Upper lobe of right lung (tissue), 1 donor: ENCODE results near the gene DKK3. TPM values are rescaled to one million over a fixed set of nuclear protein-coding genes. Genes with fewer than 3 reads are reported as not detected.
A peak's percentile ranks its signal among the peaks of the same experiment; 100 is the strongest.

Experiments
- ATAC-seq: fragments of 200-7000 bp; cut with Tn5 transposase; one replicate; pipeline ENCODE4 v1.9.1; 2020; ENCODE audit warnings: mild to moderate bottlenecking, moderate library complexity
- DNase-seq: peaks from one replicate; pipeline ENCODE4 v3.0.0-alpha.2; 2020
- H3K27ac ChIP-seq: fragments of 200-600 bp; one replicate; pipeline ENCODE4 v1.8.0; 2022
- H3K27me3 ChIP-seq: fragments of 200-600 bp; one replicate; pipeline ENCODE4 v1.8.0; 2022; ENCODE audit warnings: mild to moderate bottlenecking
- H3K36me3 ChIP-seq: fragments of 200-600 bp; one replicate; pipeline ENCODE4 v1.8.0; 2022
- H3K4me1 ChIP-seq: fragments of 200-600 bp; one replicate; pipeline ENCODE4 v1.8.0; 2022
- H3K4me3 ChIP-seq: fragments of 200-600 bp; one replicate; pipeline ENCODE4 v1.8.0; 2022; ENCODE audit warnings: mild to moderate bottlenecking
- H3K9me3 ChIP-seq: fragments of 200-600 bp; one replicate; pipeline ENCODE4 v1.8.0; 2022
- CTCF ChIP-seq: fragments of 200-600 bp; IDR thresholded peaks from one replicate; pipeline ENCODE4 v1.8.0; 2022; ENCODE audit warnings: antibody characterized with exemption
- intact Hi-C: fragments of 100-400 bp; cut with DNase I; formaldehyde crosslinking; loops from one replicate; pipeline ENCODE4 v1.11.0; 2022
- total RNA-seq: library from RNA; stranded (reverse); fragmentation: NEBNext Ultra II Directional; extraction: Animal tissue kit (Norgen Biotek cat#: 25700); gene quantifications from one replicate; pipeline ENCODE4 v1.2.1, GENCODE V29; 2021
- donor health status: DM: no; HTN: yes; CAD: no; lungs with severe emphysema.

Gene DKK3
- total RNA-seq, 1 donor from 2014 or later: 217 TPM

DNA sequence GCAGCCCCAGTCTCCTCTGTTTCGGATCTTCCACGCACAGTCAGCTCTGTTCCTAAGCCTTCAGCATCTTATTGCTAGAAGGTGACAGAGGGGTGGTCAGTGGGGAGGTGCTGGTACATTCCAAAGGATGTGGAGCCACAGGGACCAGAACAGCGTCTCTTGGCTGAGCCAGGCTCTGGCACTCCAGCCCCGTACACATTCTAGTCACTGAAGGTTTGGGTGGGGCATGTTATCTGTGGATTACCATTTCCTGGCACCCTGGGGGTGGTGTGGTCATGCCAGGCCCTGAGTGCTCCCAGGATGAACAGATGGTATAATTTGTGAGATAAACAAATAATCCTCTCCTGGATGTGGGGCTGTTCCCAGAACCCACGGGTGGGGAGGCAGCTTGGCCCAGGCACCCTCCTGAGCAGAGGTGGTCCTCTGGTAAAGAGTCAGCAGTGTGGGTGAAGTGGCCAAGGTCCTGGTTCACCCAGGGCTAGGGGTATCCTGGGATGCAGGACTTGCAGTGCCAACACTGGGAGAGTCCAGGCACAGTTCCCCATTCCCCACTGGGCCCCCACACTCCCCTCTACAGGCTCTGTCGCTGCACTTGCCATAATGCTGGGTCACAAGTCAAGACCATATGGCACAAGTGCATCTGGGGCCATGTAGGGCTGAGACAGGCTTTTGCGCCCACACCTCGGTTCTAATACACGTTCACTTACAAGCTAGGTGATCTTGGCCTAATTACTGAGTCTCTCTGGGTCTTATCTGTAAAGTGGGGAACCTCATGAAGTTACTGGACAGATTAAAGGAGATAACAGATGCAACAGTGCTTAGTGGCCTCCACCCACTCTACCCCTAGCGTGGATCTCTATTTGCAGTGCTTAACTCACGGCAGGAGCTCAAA, 33.0 kb downstream of the DKK3 start:
- Histone ChIP-seq H3K27me3 (no peaks in the 10 kb centered on the region), H3K9me3 (no peaks in the 10 kb centered on the region), H3K4me1 (peaks cover 81% of the 10 kb centered on the region), H3K4me3 (no peak overlapping the region), H3K27ac (peak overlapping the region; percentile 72), H3K36me3 (no peaks in the 10 kb centered on the region)
- ATAC-seq: no peak
- TF ChIP-seq CTCF: no peak
- intact Hi-C loops: no loop called here
- DNase-seq: peak; percentile 27

DNA sequence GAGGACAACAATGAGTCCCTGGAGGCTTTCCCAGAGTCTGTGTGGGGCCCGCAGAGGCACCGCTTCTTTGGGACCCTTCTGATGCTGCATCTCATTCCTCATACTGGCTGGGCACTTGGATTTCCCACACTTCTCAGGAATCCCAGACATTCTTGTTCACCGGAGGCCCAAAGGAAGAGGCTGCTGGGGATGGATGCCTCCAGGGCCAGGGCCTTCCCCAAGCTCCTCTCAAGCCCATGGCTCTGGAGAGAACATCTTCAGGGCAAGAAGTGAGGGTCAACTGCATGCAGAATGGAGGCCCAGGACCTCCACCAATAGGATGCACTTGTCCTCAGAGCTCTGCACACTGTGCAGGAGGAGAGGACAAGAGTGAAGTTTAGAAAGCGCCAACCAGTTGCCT, 34.6 kb downstream of the DKK3 start:
- Histone ChIP-seq H3K9me3 (no peaks in the 10 kb centered on the region), H3K4me1 (peaks cover 65% of the 10 kb centered on the region), H3K36me3 (no peaks in the 10 kb centered on the region), H3K4me3 (no peak overlapping the region), H3K27me3 (no peaks in the 10 kb centered on the region), H3K27ac (peak overlapping the region; percentile 11)
- ATAC-seq (no peak), DNase-seq (peak; percentile 22)
- TF ChIP-seq CTCF: no peak
- intact Hi-C loops: no loop called here

DNA sequence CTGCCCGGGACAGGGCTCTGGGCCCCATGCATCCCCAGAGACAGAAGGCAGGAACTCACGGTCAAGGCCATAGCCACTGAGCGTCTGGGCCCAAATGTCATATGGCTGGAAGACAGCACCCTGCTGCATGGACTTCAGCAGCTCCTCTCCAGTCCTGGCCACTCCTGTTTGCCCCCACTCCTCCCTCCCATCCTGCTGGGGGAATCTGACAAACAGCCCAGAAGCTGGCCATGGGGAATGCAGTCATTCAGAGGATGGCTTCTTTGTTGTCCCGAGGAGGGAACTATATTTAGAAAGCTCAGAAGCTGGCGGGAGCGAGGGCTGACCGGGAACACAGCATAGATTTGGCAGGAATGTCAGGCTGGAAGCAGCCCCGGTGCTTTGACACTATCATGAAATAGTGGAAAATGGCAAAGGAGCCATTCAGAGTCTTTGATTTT, 35.0 kb downstream of the DKK3 start:
- TF ChIP-seq CTCF: no peak
- intact Hi-C loops: no loop called here
- peak; percentile 62 for DNase-seq

DNA sequence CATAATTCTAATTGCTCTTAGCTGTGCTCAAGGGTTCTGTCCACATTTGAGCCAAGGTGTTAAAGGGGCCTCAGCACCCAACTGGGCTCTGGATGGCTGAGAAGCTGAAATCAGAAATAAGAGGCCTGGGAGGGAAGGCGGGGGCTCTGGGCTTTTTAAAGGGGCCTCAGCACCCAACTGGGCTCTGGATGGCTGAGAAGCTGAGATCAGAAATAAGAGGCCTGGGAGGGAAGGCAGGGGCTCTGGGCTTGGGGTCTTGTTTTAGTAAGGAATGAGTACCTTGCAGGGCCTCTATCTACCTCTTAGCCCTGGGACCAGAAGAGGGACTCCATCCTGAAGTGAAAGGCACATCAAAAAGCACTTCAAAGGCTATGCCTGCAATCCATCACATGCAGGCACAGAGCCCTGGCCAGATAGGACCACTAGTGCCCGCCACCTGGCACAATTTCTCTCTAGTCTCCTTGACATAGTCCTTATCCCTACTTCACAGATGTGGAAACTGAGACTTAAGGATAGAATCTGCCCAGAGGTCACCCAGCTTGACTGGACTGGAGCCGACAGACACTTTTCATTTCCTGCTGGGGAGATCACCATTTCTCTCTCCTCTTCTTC, 35.6 kb downstream of the DKK3 start:
- Histone ChIP-seq H3K4me3 (no peak overlapping the region), H3K27ac (peak overlapping the region; percentile 68), H3K36me3 (no peaks in the 10 kb centered on the region), H3K4me1 (peaks cover 55% of the 10 kb centered on the region), H3K9me3 (no peaks in the 10 kb centered on the region), H3K27me3 (no peaks in the 10 kb centered on the region)
- ATAC-seq (no peak), DNase-seq (peak; percentile 27)
- intact Hi-C loops: no loop called here
- no peak for TF ChIP-seq CTCF

More for the DNA sequence above, 35.0 kb downstream of the DKK3 start:
- Histone ChIP-seq H3K4me3 (no peak overlapping the region), H3K36me3 (no peaks in the 10 kb centered on the region), H3K27me3 (no peaks in the 10 kb centered on the region), H3K9me3 (no peaks in the 10 kb centered on the region), H3K4me1 (peaks cover 60% of the 10 kb centered on the region), H3K27ac (peak overlapping the region; percentile 68)
- ATAC-seq: peak; percentile 53

DNA sequence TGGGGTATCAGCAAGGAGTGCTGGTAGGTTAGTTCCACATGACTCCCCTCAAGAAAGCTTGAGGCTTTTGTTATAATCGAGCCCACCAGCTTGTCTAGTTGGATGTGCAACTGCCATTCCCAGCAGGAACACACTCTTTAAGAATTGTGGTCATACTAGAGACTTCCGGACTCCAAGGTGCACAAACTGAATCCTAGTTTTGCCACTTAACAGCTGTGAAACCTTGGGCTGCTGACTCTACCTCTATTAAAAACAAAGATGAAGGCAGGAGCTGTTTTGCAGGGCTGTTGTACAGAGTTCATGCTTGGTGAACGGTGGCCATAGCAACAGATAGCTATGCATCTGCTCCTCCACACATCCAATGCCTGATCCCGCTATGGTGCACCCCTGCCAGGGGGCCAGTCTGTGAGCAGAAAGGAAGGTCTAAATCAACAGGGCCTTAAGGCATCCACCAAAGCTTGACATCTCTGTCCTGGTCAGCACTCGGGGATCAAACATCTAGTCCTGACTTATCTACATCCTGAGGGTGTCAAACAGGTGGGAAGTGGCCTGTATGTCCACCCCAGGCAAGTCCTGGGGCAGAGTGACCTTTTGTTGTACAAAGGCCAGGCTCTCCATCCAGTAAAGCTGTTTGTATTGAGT, 36.4 kb downstream of the DKK3 start:
- no peaks in the 10 kb centered on the region for H3K27me3 ChIP-seq
- DNase-seq (no peak), ATAC-seq (no peak)
- intact Hi-C loops: no loop called here
- H3K4me1 ChIP-seq: peaks cover 47% of the 10 kb centered on the region
- H3K9me3 ChIP-seq: no peaks in the 10 kb centered on the region
- no peak overlapping the region for H3K4me3 ChIP-seq
- H3K36me3 ChIP-seq: no peaks in the 10 kb centered on the region
- H3K27ac ChIP-seq: peak overlapping the region; percentile 68
- TF ChIP-seq CTCF: no peak
